HepG2 (cell line): ENCODE measurements around the gene ARL10. TPM values are rescaled to one million over a fixed set of nuclear protein-coding genes. Genes with fewer than 3 reads are reported as not detected.
A peak's percentile ranks its signal among the peaks of the same experiment; 100 is the strongest.

Experiments used
- ATAC-seq: fragments of 200-7000 bp; cut with Tn5 transposase; 3 replicates; pipeline ENCODE4 v1.9.1; 2020; ENCODE audit warnings: mild to moderate bottlenecking, moderate library complexity
- BruUV-seq: library from RNA; stranded (reverse); fragments of 400-500 nt; replicated peaks from 2 replicates; lab custom pipeline; 2021; lab: Mats Ljungman, UMichigan
- CTCF ChIA-PET: fragments of 300-600 bp; formaldehyde crosslinking; extraction: SDS; loops from one replicate; lab custom pipeline; 2021; ENCODE audit warnings: low total read pairs, inconsistent platforms, low intra/inter-chr PET ratio; lab: Yijun Ruan, JAX
- POLR2A ChIA-PET: fragments of 350-600 bp; sonication (Branson Sonifier 250); formaldehyde crosslinking; loops from one replicate; lab custom pipeline; 2020; ENCODE audit warnings: antibody characterized with exemption, inconsistent platforms; lab: Yijun Ruan, JAX
- DNase-seq: peaks from one replicate; pipeline ENCODE4 v3.0.0-alpha.2; 2015; ENCODE audit warnings: low spot score
- FAIRE-seq: peaks from 3 replicates; lab custom pipeline; 2011; peaks lifted over from hg19 to GRCh38; lab: Jason Lieb, UNC
- H2AFZ ChIP-seq: one replicate; pipeline ENCODE4 v1.6.1; 2011; ENCODE audit warnings: low read length, inconsistent platforms
- H3K27ac ChIP-seq: fragments of 300-600 bp; 3 replicates; pipeline ENCODE4 v1.8.0; 2011; ENCODE audit warnings: mixed run types, mild to moderate bottlenecking, mixed read lengths, low read length, inconsistent platforms; ENCODE audit not compliant: insufficient read depth; ENCODE audit errors: extremely low read length
- H3K27me3 ChIP-seq, 2 experiments: fragments of 200-600 bp in 1 of 2; 2 replicates in 1 of 2; 3 replicates in 1 of 2; pipeline versions ENCODE4 v1.6.0 to v1.8.0; 2011; ENCODE audit warnings: low read length in 2 of 2, mild to moderate bottlenecking in 2 of 2, moderate library complexity in 2 of 2, inconsistent platforms in 1 of 2; ENCODE audit not compliant: insufficient read depth in 2 of 2, control insufficient read depth in 1 of 2
- H3K36me3 ChIP-seq, 2 experiments: fragments of 200-600 bp in 1 of 2; replicated peaks in 1 of 2; 2 replicates in 1 of 2; 3 replicates in 1 of 2; pipeline versions ENCODE4 v1.5.1 to v1.8.0; 2011; ENCODE audit warnings: low read length in 2 of 2, inconsistent platforms in 1 of 2; ENCODE audit not compliant: insufficient read depth in 2 of 2, control insufficient read depth in 1 of 2
- H3K4me1 ChIP-seq: 2 replicates; pipeline ENCODE4 v1.5.1; 2012; ENCODE audit warnings: low read length, inconsistent platforms; ENCODE audit not compliant: insufficient read depth
- H3K4me2 ChIP-seq: 2 replicates; pipeline ENCODE4 v1.6.0; 2011; ENCODE audit warnings: low read depth, low read length, inconsistent platforms
- H3K4me3 ChIP-seq, 3 experiments: fragments of 200-600 bp in 1 of 3; sonication (generic), shearing (Covaris generic) in 1 of 3; replicated peaks in 1 of 3; 2 replicates each; pipeline ENCODE4 v1.5.1; 2011 to 2016; ENCODE audit warnings: low read length in 3 of 3, inconsistent platforms in 2 of 3, low read depth in 2 of 3, mild to moderate bottlenecking in 2 of 3, control low read depth in 1 of 3, mixed read lengths in 1 of 3; ENCODE audit not compliant: insufficient read depth in 1 of 3
- H3K79me2 ChIP-seq: one replicate; pipeline ENCODE4 v1.6.1; 2011; ENCODE audit warnings: low read length, inconsistent platforms; ENCODE audit not compliant: insufficient read depth
- H3K9ac ChIP-seq: 2 replicates; pipeline ENCODE4 v1.6.0; 2011; ENCODE audit warnings: mild to moderate bottlenecking, low read depth, low read length, inconsistent platforms; ENCODE audit not compliant: insufficient read depth
- H3K9me3 ChIP-seq: 2 replicates; pipeline ENCODE4 v1.5.1; 2012; ENCODE audit warnings: mild to moderate bottlenecking, low read length
- H4K20me1 ChIP-seq: 2 replicates; pipeline ENCODE4 v1.6.0; 2011; ENCODE audit warnings: inconsistent platforms, mild to moderate bottlenecking, low read length, moderate library complexity; ENCODE audit not compliant: insufficient read depth
- GATAD2A ChIP-seq: IDR thresholded peaks from 2 replicates; pipeline ENCODE4 v1.6.1; 2016
- MEIS2 ChIP-seq: sonication (generic); formaldehyde crosslinking; IDR thresholded peaks from 2 replicates; pipeline ENCODE4 v1.9.0; 2021; ENCODE audit warnings: mild to moderate bottlenecking, missing genetic modification reagents
- ZNF570 ChIP-seq: sonication (generic); formaldehyde crosslinking; IDR thresholded peaks from 2 replicates; pipeline ENCODE4 v1.4.0; 2020; ENCODE audit warnings: mild to moderate bottlenecking, missing genetic modification reagents, borderline replicate concordance
- WGBS: methylation state at CpG from one replicate; pipeline ENCODE4 v1.1.6; 2017; ENCODE audit warnings: low lambda C conversion rate; 5-methylcytosine and 5-hydroxymethylcytosine counted together
- in situ Hi-C: cut with HindIII; loops from 2 replicates; pipeline ENCODE4 v1.10.0; 2017; ENCODE audit warnings: low pct_unique_long_range_greater_than_20kb; ENCODE audit not compliant: extremely low pct_ligation_motif_present
- intact Hi-C: fragments of 100-400 bp; cut with micrococcal nuclease; formaldehyde crosslinking; loops from one replicate; pipeline ENCODE4 v1.10.0; 2022; ENCODE audit not compliant: unreplicated experiment
- polyA plus RNA-seq, 8 experiments: library from polyadenylated mRNA; depleted of rRNA in 3 of 8; stranded (reverse) in 7 of 8; unstranded in 1 of 8; fragments of >200 nt; fragmentation: Illumina TruSeq in 4 of 8; extraction: Trizol in 4 of 8; gene quantifications; 2 replicates each; pipeline versions ENCODE4 v1.2.1 to v1.2.3, GENCODE V29; 2011 to 2016; ENCODE audit warnings: low read depth in 4 of 8, missing spikeins in 1 of 8, mixed read lengths in 1 of 8; ENCODE audit not compliant: insufficient read depth in 1 of 8
- total RNA-seq, 5 experiments: library from RNA; depleted of rRNA; stranded (reverse); fragments of >200 nt; fragmentation: Illumina TruSeq; extraction: Trizol; gene quantifications; 2 replicates each; pipeline ENCODE4 v1.2.3, GENCODE V29; 2016; ENCODE audit warnings: low read depth in 1 of 5
- TF ChIP-seq, protein P1 (sequence below): sonication (generic); formaldehyde crosslinking; IDR thresholded peaks from 2 replicates; pipeline ENCODE4 v1.8.0; 2022; ENCODE audit warnings: missing genetic modification reagents, low read depth, mild to moderate bottlenecking, borderline replicate concordance
- TF ChIP-seq, protein P2 (sequence below): sonication (generic); formaldehyde crosslinking; conservative IDR thresholded peaks from 2 replicates; pipeline ENCODE4 v1.4.0; 2020; ENCODE audit warnings: missing genetic modification reagents
- TF ChIP-seq, protein P3 (sequence below): sonication (generic); formaldehyde crosslinking; IDR thresholded peaks from 2 replicates; pipeline ENCODE4 v1.8.1; 2023; ENCODE audit warnings: mild to moderate bottlenecking, missing genetic modification reagents, borderline replicate concordance
- TF ChIP-seq, protein P4 (sequence below): sonication (generic); formaldehyde crosslinking; IDR thresholded peaks from 2 replicates; pipeline ENCODE4 v1.8.0; 2022; ENCODE audit warnings: missing genetic modification reagents, mild to moderate bottlenecking, inconsistent platforms, borderline replicate concordance
- TF ChIP-seq, protein P5 (sequence below): sonication (generic); formaldehyde crosslinking; IDR thresholded peaks from 2 replicates; pipeline ENCODE4 v1.5.0; 2020; ENCODE audit warnings: mild to moderate bottlenecking, missing genetic modification reagents, moderate library complexity
- TF ChIP-seq, protein P6 (sequence below): sonication (generic); formaldehyde crosslinking; IDR thresholded peaks from 2 replicates; pipeline ENCODE4 v1.4.0; 2020; ENCODE audit warnings: missing genetic modification reagents

Gene ARL10
- total and polyA plus RNA-seq, 2 of the 13 experiments (the other 11 are each of a cell fraction or from before 2014, with no cell fraction given), result 0.18 to 0.50 TPM

DNA sequence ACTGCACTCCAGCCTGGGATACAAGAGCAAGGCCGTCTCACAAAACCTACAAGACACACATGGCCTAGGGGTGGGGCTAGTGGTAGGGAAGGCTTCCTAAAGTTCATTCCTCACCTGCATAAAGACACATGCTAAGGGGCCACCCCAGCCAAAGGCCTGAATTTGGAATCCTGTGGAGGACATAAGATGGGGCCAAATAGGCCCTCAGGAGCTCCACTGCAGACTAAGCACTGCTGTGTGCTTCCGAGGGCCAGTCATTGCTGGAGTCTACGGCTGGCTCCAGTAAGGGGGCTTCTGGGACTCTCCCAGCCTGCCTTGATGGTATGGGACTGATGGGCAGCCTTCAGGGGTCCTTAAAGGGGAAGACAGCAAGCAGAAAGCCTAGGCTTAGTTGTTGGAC lies 17.4 kb downstream of the ARL10 start:
- in situ Hi-C loops, result no loop called here
- Histone ChIP-seq H2AFZ (no peak overlapping the region), H3K4me1 (peaks cover 21% of the 10 kb centered on the region), H3K4me2 (no peak overlapping the region), H4K20me1 (peaks cover 11% of the 10 kb centered on the region; the same call in 1 of the 2 replicates), H3K9me3 (no peaks in the 10 kb centered on the region), H3K9ac (no peak overlapping the region), H3K27me3 (no peaks in the 10 kb centered on the region), H3K4me3 (no peak overlapping the region), H3K36me3 (peaks cover 18 to 55% of the 10 kb centered on the region in 2 experiments), H3K79me2 (peaks cover 29% of the 10 kb centered on the region), H3K27ac (no peak overlapping the region)
- FAIRE-seq, result no peak
- ATAC-seq, result peak; percentile 11; the same call in 2 of the 3 replicates
- intact Hi-C loops, result no loop called here
- ChIA-PET POLR2A (no interaction called here), CTCF (no interaction called here)
- BruUV-seq, result no TSS peak
- WGBS, result no CpG with 5 or more reads among the region's 3 CpGs
- DNase-seq, result no peak
- TF ChIP-seq, protein P1, sequence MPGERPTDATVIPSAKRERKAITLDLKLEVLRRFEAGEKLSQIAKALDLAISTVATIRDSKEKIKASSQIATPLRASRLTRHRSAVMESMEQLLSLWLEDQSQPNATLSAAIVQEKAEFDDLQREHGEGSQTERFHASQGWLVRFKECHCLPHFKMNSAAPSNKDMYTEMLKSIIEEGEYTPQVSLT (CRISPR knock-in tag), result no peak
- no peak for TF ChIP-seq ZNF570 (CRISPR knock-in tag)
- no peak for TF ChIP-seq GATAD2A (CRISPR knock-in tag)
- TF ChIP-seq, protein P2, sequence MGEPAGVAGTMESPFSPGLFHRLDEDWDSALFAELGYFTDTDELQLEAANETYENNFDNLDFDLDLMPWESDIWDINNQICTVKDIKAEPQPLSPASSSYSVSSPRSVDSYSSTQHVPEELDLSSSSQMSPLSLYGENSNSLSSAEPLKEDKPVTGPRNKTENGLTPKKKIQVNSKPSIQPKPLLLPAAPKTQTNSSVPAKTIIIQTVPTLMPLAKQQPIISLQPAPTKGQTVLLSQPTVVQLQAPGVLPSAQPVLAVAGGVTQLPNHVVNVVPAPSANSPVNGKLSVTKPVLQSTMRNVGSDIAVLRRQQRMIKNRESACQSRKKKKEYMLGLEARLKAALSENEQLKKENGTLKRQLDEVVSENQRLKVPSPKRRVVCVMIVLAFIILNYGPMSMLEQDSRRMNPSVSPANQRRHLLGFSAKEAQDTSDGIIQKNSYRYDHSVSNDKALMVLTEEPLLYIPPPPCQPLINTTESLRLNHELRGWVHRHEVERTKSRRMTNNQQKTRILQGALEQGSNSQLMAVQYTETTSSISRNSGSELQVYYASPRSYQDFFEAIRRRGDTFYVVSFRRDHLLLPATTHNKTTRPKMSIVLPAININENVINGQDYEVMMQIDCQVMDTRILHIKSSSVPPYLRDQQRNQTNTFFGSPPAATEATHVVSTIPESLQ (CRISPR knock-in tag), result no peak
- TF ChIP-seq, protein P3, sequence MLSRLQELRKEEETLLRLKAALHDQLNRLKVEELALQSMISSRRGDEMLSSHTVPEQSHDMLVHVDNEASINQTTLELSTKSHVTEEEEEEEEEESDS (CRISPR knock-in tag), result no peak
- TF ChIP-seq, protein P4, sequence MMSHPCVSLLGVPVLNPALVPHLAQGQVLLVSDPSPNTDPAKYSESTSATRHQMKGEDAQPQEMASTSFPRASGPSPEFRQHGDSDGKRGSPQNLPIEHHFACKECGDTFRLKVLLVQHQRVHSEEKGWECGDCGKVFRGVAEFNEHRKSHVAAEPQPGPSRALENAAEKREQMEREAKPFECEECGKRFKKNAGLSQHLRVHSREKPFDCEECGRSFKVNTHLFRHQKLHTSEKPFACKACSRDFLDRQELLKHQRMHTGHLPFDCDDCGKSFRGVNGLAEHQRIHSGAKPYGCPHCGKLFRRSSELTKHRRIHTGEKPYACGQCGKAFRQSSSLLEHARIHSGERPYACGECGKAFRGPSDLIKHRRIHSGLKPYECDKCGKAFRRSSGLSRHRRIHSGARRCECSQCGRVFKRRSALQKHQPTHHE (CRISPR knock-in tag), result no peak
- TF ChIP-seq, protein P5, sequence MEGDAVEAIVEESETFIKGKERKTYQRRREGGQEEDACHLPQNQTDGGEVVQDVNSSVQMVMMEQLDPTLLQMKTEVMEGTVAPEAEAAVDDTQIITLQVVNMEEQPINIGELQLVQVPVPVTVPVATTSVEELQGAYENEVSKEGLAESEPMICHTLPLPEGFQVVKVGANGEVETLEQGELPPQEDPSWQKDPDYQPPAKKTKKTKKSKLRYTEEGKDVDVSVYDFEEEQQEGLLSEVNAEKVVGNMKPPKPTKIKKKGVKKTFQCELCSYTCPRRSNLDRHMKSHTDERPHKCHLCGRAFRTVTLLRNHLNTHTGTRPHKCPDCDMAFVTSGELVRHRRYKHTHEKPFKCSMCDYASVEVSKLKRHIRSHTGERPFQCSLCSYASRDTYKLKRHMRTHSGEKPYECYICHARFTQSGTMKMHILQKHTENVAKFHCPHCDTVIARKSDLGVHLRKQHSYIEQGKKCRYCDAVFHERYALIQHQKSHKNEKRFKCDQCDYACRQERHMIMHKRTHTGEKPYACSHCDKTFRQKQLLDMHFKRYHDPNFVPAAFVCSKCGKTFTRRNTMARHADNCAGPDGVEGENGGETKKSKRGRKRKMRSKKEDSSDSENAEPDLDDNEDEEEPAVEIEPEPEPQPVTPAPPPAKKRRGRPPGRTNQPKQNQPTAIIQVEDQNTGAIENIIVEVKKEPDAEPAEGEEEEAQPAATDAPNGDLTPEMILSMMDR, result no peak
- TF ChIP-seq, protein P6, sequence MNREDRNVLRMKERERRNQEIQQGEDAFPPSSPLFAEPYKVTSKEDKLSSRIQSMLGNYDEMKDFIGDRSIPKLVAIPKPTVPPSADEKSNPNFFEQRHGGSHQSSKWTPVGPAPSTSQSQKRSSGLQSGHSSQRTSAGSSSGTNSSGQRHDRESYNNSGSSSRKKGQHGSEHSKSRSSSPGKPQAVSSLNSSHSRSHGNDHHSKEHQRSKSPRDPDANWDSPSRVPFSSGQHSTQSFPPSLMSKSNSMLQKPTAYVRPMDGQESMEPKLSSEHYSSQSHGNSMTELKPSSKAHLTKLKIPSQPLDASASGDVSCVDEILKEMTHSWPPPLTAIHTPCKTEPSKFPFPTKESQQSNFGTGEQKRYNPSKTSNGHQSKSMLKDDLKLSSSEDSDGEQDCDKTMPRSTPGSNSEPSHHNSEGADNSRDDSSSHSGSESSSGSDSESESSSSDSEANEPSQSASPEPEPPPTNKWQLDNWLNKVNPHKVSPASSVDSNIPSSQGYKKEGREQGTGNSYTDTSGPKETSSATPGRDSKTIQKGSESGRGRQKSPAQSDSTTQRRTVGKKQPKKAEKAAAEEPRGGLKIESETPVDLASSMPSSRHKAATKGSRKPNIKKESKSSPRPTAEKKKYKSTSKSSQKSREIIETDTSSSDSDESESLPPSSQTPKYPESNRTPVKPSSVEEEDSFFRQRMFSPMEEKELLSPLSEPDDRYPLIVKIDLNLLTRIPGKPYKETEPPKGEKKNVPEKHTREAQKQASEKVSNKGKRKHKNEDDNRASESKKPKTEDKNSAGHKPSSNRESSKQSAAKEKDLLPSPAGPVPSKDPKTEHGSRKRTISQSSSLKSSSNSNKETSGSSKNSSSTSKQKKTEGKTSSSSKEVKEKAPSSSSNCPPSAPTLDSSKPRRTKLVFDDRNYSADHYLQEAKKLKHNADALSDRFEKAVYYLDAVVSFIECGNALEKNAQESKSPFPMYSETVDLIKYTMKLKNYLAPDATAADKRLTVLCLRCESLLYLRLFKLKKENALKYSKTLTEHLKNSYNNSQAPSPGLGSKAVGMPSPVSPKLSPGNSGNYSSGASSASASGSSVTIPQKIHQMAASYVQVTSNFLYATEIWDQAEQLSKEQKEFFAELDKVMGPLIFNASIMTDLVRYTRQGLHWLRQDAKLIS (CRISPR knock-in tag), result no peak
- TF ChIP-seq MEIS2, result no peak
